Retinal pigment epithelial cell (primary cell): Measurements from ENCODE around the gene RFX7.
"Not testable (repeated sequence)": the region's sequence is repeated elsewhere in the genome, so short reads cannot be mapped to it uniquely, and the experiment has no call there.

ENCODE experiments used
- DNase-seq: peaks from one replicate; pipeline ENCODE4 v3.0.0-alpha.2; 2010; ENCODE audit warnings: low read depth
- H3K4me3 ChIP-seq: 2 replicates; pipeline ENCODE4 v1.5.1; 2011; ENCODE audit warnings: mild to moderate bottlenecking, low read length, control low read depth, moderate library complexity
- TF ChIP-seq, protein P1 (sequence below): conservative IDR thresholded peaks from 2 replicates; pipeline ENCODE4 v1.5.1; 2011; ENCODE audit warnings: low read depth, low read length, control low read depth, inconsistent platforms

Gene RFX7

GRCh38 chr15:56165234-56165633, 78.4 kb downstream of the RFX7 start:
- DNase-seq = no peak
- TF ChIP-seq, protein P1, sequence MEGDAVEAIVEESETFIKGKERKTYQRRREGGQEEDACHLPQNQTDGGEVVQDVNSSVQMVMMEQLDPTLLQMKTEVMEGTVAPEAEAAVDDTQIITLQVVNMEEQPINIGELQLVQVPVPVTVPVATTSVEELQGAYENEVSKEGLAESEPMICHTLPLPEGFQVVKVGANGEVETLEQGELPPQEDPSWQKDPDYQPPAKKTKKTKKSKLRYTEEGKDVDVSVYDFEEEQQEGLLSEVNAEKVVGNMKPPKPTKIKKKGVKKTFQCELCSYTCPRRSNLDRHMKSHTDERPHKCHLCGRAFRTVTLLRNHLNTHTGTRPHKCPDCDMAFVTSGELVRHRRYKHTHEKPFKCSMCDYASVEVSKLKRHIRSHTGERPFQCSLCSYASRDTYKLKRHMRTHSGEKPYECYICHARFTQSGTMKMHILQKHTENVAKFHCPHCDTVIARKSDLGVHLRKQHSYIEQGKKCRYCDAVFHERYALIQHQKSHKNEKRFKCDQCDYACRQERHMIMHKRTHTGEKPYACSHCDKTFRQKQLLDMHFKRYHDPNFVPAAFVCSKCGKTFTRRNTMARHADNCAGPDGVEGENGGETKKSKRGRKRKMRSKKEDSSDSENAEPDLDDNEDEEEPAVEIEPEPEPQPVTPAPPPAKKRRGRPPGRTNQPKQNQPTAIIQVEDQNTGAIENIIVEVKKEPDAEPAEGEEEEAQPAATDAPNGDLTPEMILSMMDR = no peak
- H3K4me3 ChIP-seq = no peak overlapping the region

DNA sequence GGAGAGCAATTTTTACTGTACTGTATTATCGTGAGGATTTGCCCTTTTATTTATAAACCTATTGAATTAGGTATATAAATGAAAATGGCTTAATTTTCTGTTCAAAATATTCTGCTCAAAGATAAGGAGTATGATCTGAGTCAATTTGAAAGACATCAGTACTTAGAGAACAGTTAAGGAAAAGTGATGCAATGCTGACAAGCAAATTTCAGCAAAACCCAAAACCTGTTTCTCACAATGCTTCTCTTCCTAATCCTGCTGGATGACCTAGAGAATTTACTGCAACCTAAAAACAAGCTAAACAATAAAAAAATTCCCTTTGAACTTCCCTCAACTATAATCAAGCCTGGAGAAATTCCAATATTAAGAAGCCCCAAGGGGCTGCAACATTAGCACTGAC, 82.7 kb downstream of the RFX7 start:
- H3K4me3 ChIP-seq = no peak overlapping the region
- TF ChIP-seq, protein P1 = no peak
- DNase-seq = no peak

DNA sequence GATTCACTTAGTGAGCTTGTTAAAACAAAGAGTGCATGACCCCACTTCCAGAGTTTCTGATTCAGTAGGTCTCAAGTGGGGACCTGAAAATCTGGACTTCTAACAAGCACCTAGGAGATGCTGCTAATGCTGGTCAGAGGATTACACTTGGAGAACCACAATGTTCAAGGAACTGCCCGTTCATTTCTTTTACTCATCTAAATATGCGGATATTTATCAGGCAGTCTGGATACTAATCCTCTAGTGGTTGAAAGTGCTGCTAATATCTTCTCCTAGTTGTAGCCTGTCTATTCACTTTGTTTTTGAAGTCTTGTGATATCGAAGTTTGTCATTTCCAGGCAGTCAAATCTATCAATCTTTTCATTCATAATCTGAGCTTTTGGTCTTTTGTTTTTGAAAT, 86.8 kb downstream of the RFX7 start:
- TF ChIP-seq, protein P1 = no peak
- DNase-seq = no peak
- H3K4me3 ChIP-seq = no peak overlapping the region

DNA sequence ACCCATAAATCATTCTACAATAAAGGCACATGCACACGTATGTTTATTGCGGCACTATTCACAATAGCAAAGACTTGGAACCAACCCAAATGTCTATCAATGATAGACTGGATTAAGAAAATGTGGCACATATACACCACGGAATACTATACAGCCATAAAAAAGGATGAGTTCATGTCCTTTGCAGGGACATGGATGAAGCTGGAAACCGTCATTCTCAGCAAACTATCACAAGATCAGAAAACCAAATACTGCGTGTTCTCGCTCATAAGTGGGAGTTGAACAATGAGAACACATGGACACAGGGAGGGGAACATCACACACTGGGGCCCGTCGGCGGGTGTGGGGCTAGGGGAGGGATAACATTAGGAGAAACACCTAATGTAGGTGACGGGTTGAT, 88.4 kb downstream of the RFX7 start:
- DNase-seq, H3K4me3 ChIP-seq: not testable (repeated sequence)

DNA sequence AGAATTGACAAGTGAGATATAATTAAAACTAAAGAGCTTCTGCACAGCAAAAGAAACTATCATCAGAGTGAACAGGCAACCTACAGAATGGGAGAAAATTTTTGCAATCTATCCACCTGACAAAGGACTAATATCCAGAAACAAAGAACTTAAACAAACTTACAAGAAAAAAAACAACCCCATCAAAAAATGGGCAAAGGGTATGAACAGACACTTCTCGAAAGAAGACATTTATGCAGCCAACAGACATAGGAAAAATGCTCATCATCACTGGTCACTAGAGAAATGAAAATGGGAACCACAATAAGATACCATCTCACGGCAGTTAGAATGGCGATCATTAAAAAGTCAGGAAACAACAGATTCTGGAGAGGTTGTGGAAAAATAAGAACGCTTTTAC, 88.9 kb downstream of the RFX7 start:
- DNase-seq = not testable (repeated sequence)

DNA sequence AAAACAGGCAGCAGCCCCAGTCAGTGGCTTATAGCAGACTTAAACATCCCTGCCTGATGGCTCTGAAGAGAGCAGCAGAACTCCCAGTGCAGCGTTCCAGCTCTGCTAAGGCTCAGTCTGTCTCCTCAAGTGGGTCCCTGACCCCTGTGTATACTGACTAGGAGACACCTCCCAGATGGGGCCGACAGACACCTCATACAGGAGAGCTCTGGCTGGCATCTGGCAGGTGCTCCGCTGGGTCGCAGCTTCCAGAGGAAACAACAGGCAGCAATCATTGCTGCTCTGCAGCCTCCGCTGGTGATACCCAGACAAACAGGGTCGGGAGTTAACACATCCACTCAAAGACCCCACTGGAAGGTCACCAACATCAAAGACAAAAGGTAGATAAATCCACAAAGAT, 93.5 kb downstream of the RFX7 start:
- no peak overlapping the region for H3K4me3 ChIP-seq
- no peak for DNase-seq
- TF ChIP-seq, protein P1 = no peak

More for the DNA sequence above, 88.9 kb downstream of the RFX7 start:
- H3K4me3 ChIP-seq = not testable (repeated sequence)

GRCh38 chr15:56148064-56148463, 95.6 kb downstream of the RFX7 start:
- TF ChIP-seq, protein P1 = no peak
- no peak for DNase-seq
- no peak overlapping the region for H3K4me3 ChIP-seq

- no peak overlapping the region for H3K4me3 ChIP-seq
- TF ChIP-seq, protein P1 = no peak
- DNase-seq = no peak
Observed at GRCh38 chr15:56146756-56147155, 96.9 kb downstream of the RFX7 start.
